Heart left ventricle (tissue), 16 donors: ENCODE measurements around the gene PRDM16. TPM values are rescaled to one million over a fixed set of nuclear protein-coding genes. Genes with fewer than 3 reads are reported as not detected.

ENCODE experiments used
- ATAC-seq, 4 donors: fragments of 200-7000 bp; cut with Tn5 transposase; one replicate each; pipeline ENCODE4 v1.9.1; 2020 to 2022; ENCODE audit warnings: moderate library complexity in 4 of 4, mild to moderate bottlenecking in 3 of 4, moderate number of reproducible peaks in 1 of 4
- DNase-seq, 5 donors: peaks; one replicate each; pipeline ENCODE4 v3.0.0-alpha.2; 2020
- H3K27ac ChIP-seq, 12 donors: fragments of 200-600 bp; sonication (generic) in 4 of 12; one replicate each; pipeline versions ENCODE4 v1.5.0 to v1.8.0; 2016 to 2022; ENCODE audit warnings: mild to moderate bottlenecking in 2 of 12
- H3K27me3 ChIP-seq, 9 donors: fragments of 200-600 bp; sonication (generic) in 2 of 9; one replicate each; pipeline versions ENCODE4 v1.5.1 to v1.8.0; 2016 to 2022; ENCODE audit warnings: mild to moderate bottlenecking in 3 of 9
- H3K36me3 ChIP-seq, 9 donors: fragments of 200-600 bp; sonication (generic) in 2 of 9; one replicate each; pipeline versions ENCODE4 v1.5.0 to v1.8.0; 2018 to 2022; ENCODE audit warnings: mild to moderate bottlenecking in 2 of 9
- H3K4me1 ChIP-seq, 12 donors: fragments of 200-600 bp; sonication (generic) in 4 of 12; one replicate each; pipeline versions ENCODE4 v1.5.0 to v1.8.0; 2016 to 2022; ENCODE audit warnings: mild to moderate bottlenecking in 3 of 12
- H3K4me3 ChIP-seq, 12 donors: fragments of 200-600 bp; sonication (generic) in 4 of 12; one replicate each; pipeline versions ENCODE4 v1.5.0 to v1.8.0; 2017 to 2022; ENCODE audit warnings: mild to moderate bottlenecking in 9 of 12, moderate library complexity in 4 of 12
- H3K9me3 ChIP-seq, 12 donors: fragments of 200-600 bp; sonication (generic) in 4 of 12; one replicate each; pipeline versions ENCODE4 v1.5.0 to v1.8.0; 2016 to 2022; ENCODE audit warnings: mild to moderate bottlenecking in 1 of 12
- POLR2A ChIP-seq, 2 donors: fragments of 450-650 bp; IDR thresholded peaks; one replicate each; pipeline ENCODE4 v1.6.1; 2017; ENCODE audit warnings: antibody characterized with exemption in 2 of 2, mild to moderate bottlenecking in 2 of 2, moderate library complexity in 2 of 2
- WGBS, 4 donors: extraction: QIAGEN DNeasy Blood & Tissue Kit in 2 of 4; methylation state at CpG; one replicate each; pipeline versions ENCODE4 v1.1.5 to v1.1.7; 2013 to 2018; 5-methylcytosine and 5-hydroxymethylcytosine counted together
- intact Hi-C, 10 donors: fragments of 100-400 bp; cut with DNase I; formaldehyde crosslinking; loops; one replicate each; pipeline versions ENCODE4 v1.11.1 to v1.14.2; 2022
- polyA plus RNA-seq, 2 donors: library from polyadenylated mRNA; stranded (reverse); fragments of 200-250 nt; gene quantifications; one replicate each; pipeline ENCODE4 v1.2.3, GENCODE V29; 2013
- total RNA-seq, 9 donors: library from RNA; depleted of rRNA in 2 of 9; stranded (reverse); fragments of >200 nt in 2 of 9; fragmentation: NEBNext Ultra II Directional in 3 of 9; extraction: Animal tissue kit (Norgen Biotek cat#: 25700) in 3 of 9; gene quantifications; one replicate each; pipeline versions ENCODE4 v1.1.0 to v1.2.4, GENCODE V29; 2016 to 2023
- TF ChIP-seq, protein P1 (sequence below), 12 donors: fragments of 200-600 bp; sonication (generic) in 4 of 12; IDR thresholded peaks; one replicate each; pipeline versions ENCODE4 v1.5.0 to v1.8.0; 2018 to 2022; ENCODE audit warnings: antibody characterized with exemption in 12 of 12, mild to moderate bottlenecking in 5 of 12
- donor health status: ischemic (EF 13 %, LVEDD 7.1; RV severe dilation, severe dysfunction).
- donor health status: healthy with polysubstance abuse.
- donor health status: DM: no; HTN: yes; CAD: no.
- donor health status: DM: no; HTN: no; CAD: no.
- donor health status: ischemic (EF 25% LVEDD 6.9; RV normal size, moderate dysfunction).
- donor health status: ischemic (EF 25% LVEDD 5.7; RV mildly dilated, moderate dysfunction).
- donor health status: healthy.
- donor health status: DM: yes; HTN: yes; CAD: no.
- donor health status: ischemic (EF 35%, LVEDD 5.7; RV mildly dilated, moderate dysfunction).
- donor health status: nonischemic (EF 11% LVEDD 7.7; RV severe dilation, severe dysfunction).
- donor health status: DM: yes; HTN: yes; CAD: no.
- donor health status: PGD.
- donor health status: ischemic (EF 29% LVEDD 5.4; RV normal size, mild dysfunction).
- donor health status: nonischemic (EF 23%, LVEDD 6.1; RV moderate dilation, normal function).

The PRDM16 gene
- total and polyA plus RNA-seq, 11 donors = 6.0 to 22.7 (median 14.0) TPM

DNA sequence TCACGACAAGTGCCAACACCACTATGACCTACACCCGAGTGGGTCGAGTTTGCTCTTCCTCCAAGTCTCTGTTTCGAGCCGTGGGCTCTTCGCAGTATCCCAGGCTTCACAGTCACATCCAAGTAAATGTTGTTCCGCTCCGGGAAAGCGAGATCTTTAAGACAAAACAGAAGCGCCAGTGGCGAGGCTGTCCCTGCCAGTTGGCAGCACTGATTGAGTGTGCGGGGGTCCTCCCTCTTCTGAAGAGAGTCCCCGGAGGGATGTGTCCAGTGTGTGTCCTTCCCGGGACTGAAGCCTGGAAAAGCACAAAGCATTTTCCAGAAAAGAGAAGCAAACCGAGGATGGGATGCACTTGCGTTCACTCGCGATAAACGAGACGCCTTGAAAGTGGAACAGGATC lies 158.9 kb downstream of the PRDM16 start:
- Histone ChIP-seq H3K27ac (no peak overlapping the region), H3K27me3 (peaks cover 0 to 5% (median 0%) of the 10 kb centered on the region in 9 donors), H3K9me3 (no peaks in the 10 kb centered on the region), H3K4me3 (no peak overlapping the region), H3K36me3 (no peaks in the 10 kb centered on the region), H3K4me1 (no peaks in the 10 kb centered on the region)
- ATAC-seq (no peak), DNase-seq (no peak)
- WGBS, 4 donors = 86 to 93% (median 90%) methylated on average over 20 of the region's 20 CpGs
- no peak for TF ChIP-seq POLR2A (IDR thresholded peaks at IDR 0.05)
- TF ChIP-seq, protein P1, sequence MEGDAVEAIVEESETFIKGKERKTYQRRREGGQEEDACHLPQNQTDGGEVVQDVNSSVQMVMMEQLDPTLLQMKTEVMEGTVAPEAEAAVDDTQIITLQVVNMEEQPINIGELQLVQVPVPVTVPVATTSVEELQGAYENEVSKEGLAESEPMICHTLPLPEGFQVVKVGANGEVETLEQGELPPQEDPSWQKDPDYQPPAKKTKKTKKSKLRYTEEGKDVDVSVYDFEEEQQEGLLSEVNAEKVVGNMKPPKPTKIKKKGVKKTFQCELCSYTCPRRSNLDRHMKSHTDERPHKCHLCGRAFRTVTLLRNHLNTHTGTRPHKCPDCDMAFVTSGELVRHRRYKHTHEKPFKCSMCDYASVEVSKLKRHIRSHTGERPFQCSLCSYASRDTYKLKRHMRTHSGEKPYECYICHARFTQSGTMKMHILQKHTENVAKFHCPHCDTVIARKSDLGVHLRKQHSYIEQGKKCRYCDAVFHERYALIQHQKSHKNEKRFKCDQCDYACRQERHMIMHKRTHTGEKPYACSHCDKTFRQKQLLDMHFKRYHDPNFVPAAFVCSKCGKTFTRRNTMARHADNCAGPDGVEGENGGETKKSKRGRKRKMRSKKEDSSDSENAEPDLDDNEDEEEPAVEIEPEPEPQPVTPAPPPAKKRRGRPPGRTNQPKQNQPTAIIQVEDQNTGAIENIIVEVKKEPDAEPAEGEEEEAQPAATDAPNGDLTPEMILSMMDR (IDR thresholded peaks at IDR 0.05) = no peak
- intact Hi-C loops = no loop called here

DNA sequence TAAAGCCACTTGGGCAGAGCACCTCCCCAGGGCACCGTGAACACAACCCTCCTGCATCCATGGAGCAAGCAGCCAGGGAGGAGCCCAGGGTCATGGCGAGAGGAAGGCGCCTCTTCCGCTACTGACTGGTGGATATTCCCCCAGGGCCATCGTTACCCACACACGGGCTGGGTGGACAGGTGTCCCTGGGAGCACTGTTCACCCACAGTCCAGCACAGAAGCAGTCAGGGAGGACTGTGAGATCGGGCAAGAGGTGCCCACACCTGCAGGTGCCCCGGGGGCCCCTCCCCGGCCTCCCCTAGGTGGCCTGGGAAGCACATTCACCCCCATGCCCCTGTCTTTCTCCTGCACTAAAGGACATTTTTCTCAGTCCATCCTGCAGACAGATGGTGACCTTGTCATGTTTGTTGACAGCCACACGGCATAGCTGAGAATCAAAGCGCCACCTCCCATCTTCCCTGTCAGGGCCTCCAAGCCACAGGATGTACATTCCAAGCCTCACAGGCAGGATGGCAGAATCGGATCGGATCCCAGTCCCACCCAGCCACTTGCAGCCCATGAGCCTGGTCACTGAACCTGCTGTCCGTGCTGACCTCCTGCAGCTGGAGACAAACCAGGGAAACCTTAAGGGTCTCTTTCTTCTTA lies 160.2 kb downstream of the PRDM16 start:
- ATAC-seq = no peak
- intact Hi-C loops = no loop called here
- H3K27me3 ChIP-seq = peaks cover 0 to 5% (median 0%) of the 10 kb centered on the region in 9 donors

DNA sequence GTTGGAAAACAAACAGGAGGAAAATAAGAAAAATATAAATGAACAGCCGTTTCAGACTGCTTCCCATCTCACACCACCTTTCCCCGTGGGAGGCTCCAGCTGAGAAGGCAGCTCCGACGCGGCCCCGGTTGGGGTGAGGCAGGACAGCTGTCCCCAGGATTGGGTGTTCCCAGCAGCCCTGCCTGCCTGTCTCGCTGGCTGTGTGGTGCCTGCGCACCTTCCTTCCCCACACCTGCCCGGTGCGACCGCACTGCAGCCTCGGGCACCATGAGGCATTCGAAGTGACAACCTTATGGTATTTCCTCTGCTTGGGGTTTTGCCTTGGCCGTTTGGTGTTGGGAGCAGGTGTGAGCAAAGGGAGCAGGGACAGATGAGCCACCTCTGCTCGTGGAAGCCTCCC lies 161.6 kb downstream of the PRDM16 start:
- H3K9me3 ChIP-seq = no peaks in the 10 kb centered on the region
- intact Hi-C loops = no loop called here
- ATAC-seq = no peak
- DNase-seq = no peak
- no peak overlapping the region for H3K27ac ChIP-seq
- H3K4me3 ChIP-seq = no peak overlapping the region
- TF ChIP-seq POLR2A (IDR thresholded peaks at IDR 0.05) = no peak
- TF ChIP-seq, protein P1 (IDR thresholded peaks at IDR 0.05) = no peak
- H3K27me3 ChIP-seq = peaks cover 0 to 5% (median 0%) of the 10 kb centered on the region in 9 donors
- H3K4me1 ChIP-seq = peaks cover 0 to 6% (median 0%) of the 10 kb centered on the region in 12 donors
- no peaks in the 10 kb centered on the region for H3K36me3 ChIP-seq
- 66 to 81% (median 73%) methylated on average over 9 to 15 of the region's 15 CpGs for WGBS, 4 donors

More for the DNA sequence above, 160.2 kb downstream of the PRDM16 start:
- 55 to 70% (median 61%) methylated on average over 11 to 14 of the region's 14 CpGs for WGBS, 4 donors
- DNase-seq = no peak
- Histone ChIP-seq H3K36me3 (no peaks in the 10 kb centered on the region), H3K4me3 (no peak overlapping the region), H3K9me3 (no peaks in the 10 kb centered on the region), H3K27ac (no peak overlapping the region), H3K4me1 (peaks cover 0 to under 1% (median 0%) of the 10 kb centered on the region in 12 donors)
- TF ChIP-seq POLR2A (IDR thresholded peaks at IDR 0.05) = no peak
- TF ChIP-seq, protein P1 (IDR thresholded peaks at IDR 0.05) = no peak

DNA sequence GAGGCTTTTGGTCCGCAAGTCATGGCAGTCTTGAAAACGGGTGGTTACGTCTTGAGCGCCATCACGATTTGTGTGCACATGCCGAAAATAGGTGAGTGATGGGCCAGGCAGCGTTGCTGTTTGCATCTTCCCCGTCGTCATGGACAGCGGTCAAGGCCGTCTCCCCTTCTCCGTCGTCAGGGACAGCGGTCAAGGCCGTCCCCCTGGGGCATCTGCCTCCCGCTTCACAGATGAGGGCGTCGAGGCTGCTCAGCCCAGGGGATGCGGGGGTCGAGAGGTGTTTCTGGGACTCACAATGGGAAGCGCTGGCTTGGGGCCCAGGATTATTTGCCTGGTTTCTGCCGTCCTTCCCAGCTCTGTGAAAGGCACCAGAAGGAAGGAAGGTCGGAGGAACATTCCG lies 162.2 kb downstream of the PRDM16 start:
- no peak overlapping the region for H3K4me3 ChIP-seq
- no peaks in the 10 kb centered on the region for H3K36me3 ChIP-seq
- no peak overlapping the region for H3K27ac ChIP-seq
- WGBS, 4 donors = 71 to 79% (median 76%) methylated on average over 22 to 24 of the region's 24 CpGs
- ATAC-seq (no peak), DNase-seq (no peak)
- intact Hi-C loops = no loop called here
- H3K9me3 ChIP-seq = no peaks in the 10 kb centered on the region
- H3K27me3 ChIP-seq = peaks cover 0 to 5% (median 0%) of the 10 kb centered on the region in 9 donors
- H3K4me1 ChIP-seq = peaks cover 0 to 10% (median 0%) of the 10 kb centered on the region in 12 donors
- TF ChIP-seq POLR2A (IDR thresholded peaks at IDR 0.05) = no peak
- TF ChIP-seq, protein P1 (IDR thresholded peaks at IDR 0.05) = no peak
